Gastrocnemius medialis (tissue), 4 donors: ENCODE data around the gene PRKD1. TPM values are rescaled to one million over a fixed set of nuclear protein-coding genes. Genes with fewer than 3 reads are reported as not detected.

ENCODE experiments used
- ATAC-seq, 2 donors: fragments of 150-250 bp; one replicate each; pipeline ENCODE4 v1.9.1; 2016
- DNase-seq, 2 donors: peaks; one replicate each; pipeline ENCODE4 v3.0.0-alpha.2; 2019
- H3K27ac ChIP-seq, 4 donors: fragments of 200-600 bp; sonication (generic); 1 replicate in 1 of 4; 2 replicates in 3 of 4; pipeline ENCODE4 v1.5.1; 2016 to 2018; ENCODE audit warnings: mild to moderate bottlenecking in 2 of 4, moderate library complexity in 1 of 4
- H3K27me3 ChIP-seq, 3 donors: fragments of 200-600 bp; sonication (generic) in 2 of 3; 1 replicate in 1 of 3; 2 replicates in 2 of 3; pipeline versions ENCODE4 v1.5.1 to v1.6.0; 2016 to 2019; ENCODE audit warnings: mild to moderate bottlenecking in 1 of 3, moderate library complexity in 1 of 3
- H3K36me3 ChIP-seq, 2 donors: fragments of 200-600 bp; sonication (generic) in 1 of 2; one replicate each; pipeline ENCODE4 v1.5.1; 2017 to 2018
- H3K4me1 ChIP-seq, 2 donors: fragments of 200-600 bp; sonication (generic) in 1 of 2; one replicate each; pipeline ENCODE4 v1.5.1; 2016 to 2017; ENCODE audit warnings: mild to moderate bottlenecking in 2 of 2
- H3K4me3 ChIP-seq, 4 donors: fragments of 200-600 bp; sonication (generic) in 3 of 4; 1 replicate in 1 of 4; 2 replicates in 3 of 4; pipeline ENCODE4 v1.5.1; 2016 to 2019; ENCODE audit warnings: mild to moderate bottlenecking in 2 of 4
- H3K9me3 ChIP-seq, 3 donors: fragments of 200-600 bp; sonication (generic) in 2 of 3; 1 replicate in 1 of 3; 2 replicates in 2 of 3; pipeline ENCODE4 v1.5.1; 2016 to 2019
- POLR2A ChIP-seq, 2 donors: fragments of 450-650 bp; IDR thresholded peaks; one replicate each; pipeline ENCODE4 v1.6.1; 2017; ENCODE audit warnings: antibody characterized with exemption in 2 of 2, mild to moderate bottlenecking in 2 of 2, moderate library complexity in 2 of 2
- in situ Hi-C, 4 donors: fragments of 200-750 bp; cut with MboI; loops; one replicate each; pipeline versions ENCODE4 v1.15.0 to v1.8.0; 2017; ENCODE audit warnings: low sequenced_read_pairs in 4 of 4
- intact Hi-C: fragments of 100-400 bp; cut with DNase I; formaldehyde crosslinking; loops from one replicate; pipeline ENCODE4 v1.15.1; 2023; ENCODE audit warnings: low total_unique reads
- total RNA-seq, 4 donors: library from RNA; depleted of rRNA; stranded (reverse); fragments of >200 nt; gene quantifications; one replicate each; pipeline versions ENCODE4 v1.1.0 to v1.2.3, GENCODE V29; 2016
- TF ChIP-seq, protein P1 (sequence below), 5 experiments: fragments of 450-650 bp in 3 of 5; fragments of 200-600 bp in 2 of 5; sonication (generic) in 2 of 5; IDR thresholded peaks in 4 of 5; conservative IDR thresholded peaks in 1 of 5; 1 replicate in 4 of 5; 2 replicates in 1 of 5; pipeline ENCODE4 v1.5.1; 2016 to 2019; ENCODE audit warnings: antibody characterized with exemption in 5 of 5, mild to moderate bottlenecking in 3 of 5, moderate library complexity in 3 of 5

Gene PRKD1
- total RNA-seq, 4 donors from 2014 or later: 1.5 to 4.1 (median 1.7) TPM

DNA sequence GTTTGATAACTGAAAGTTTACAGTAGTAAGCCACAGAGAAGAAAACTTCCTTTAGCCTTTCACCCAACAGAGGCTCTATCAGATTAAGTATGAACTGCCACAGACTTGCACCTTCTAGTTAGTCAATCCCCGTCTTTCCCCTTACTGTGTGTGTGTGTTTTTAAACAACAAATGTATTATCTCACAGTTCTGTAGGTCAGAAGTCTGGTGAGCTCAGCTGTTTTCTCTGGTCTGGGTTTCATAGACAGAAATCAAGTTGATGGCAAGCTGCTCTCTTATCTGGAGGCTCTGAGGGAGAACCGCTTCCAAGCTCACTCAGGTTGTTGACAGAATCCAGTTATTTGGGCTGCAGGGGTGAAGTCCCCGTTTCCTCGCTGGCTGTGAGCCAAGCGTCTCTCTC is 320.5 kb downstream of the PRKD1 start:
- in situ Hi-C loops: no loop called here

DNA sequence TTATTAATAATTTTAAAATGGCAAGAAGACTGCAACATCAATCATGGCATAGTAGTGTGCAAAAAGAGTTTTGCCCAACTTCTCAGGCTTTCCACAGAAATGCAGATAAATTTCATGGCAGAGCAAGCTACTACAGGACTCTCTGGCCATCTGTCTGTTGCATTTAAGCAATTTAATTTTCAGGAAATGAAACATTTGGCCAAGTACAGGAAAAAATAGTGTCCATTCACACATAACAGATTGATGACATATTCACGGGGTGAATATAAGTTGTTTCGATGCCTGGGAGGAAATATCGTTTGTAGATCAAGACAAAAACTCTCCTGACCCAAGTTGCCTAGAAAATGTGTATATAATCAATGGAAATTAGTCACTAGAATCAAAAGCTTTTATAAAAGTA is 324.0 kb downstream of the PRKD1 start:
- DNase-seq (no peak), ATAC-seq (no peak)
- Histone ChIP-seq H3K27ac (no peak overlapping the region), H3K9me3 (no peaks in the 10 kb centered on the region), H3K4me3 (no peak overlapping the region), H3K4me1 (no peaks in the 10 kb centered on the region), H3K27me3 (no peaks in the 10 kb centered on the region), H3K36me3 (no peaks in the 10 kb centered on the region)
- intact Hi-C loops: no loop called here
- no peak for TF ChIP-seq POLR2A (IDR thresholded peaks at IDR 0.05)
- TF ChIP-seq, protein P1, sequence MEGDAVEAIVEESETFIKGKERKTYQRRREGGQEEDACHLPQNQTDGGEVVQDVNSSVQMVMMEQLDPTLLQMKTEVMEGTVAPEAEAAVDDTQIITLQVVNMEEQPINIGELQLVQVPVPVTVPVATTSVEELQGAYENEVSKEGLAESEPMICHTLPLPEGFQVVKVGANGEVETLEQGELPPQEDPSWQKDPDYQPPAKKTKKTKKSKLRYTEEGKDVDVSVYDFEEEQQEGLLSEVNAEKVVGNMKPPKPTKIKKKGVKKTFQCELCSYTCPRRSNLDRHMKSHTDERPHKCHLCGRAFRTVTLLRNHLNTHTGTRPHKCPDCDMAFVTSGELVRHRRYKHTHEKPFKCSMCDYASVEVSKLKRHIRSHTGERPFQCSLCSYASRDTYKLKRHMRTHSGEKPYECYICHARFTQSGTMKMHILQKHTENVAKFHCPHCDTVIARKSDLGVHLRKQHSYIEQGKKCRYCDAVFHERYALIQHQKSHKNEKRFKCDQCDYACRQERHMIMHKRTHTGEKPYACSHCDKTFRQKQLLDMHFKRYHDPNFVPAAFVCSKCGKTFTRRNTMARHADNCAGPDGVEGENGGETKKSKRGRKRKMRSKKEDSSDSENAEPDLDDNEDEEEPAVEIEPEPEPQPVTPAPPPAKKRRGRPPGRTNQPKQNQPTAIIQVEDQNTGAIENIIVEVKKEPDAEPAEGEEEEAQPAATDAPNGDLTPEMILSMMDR (IDR thresholded peaks at IDR 0.05 in 4 of 5, conservative IDR thresholded peaks at IDR 0.05 in 1 of 5): no peak
- in situ Hi-C loops: no loop called here

More for the DNA sequence above, 320.5 kb downstream of the PRKD1 start:
- Histone ChIP-seq H3K4me1 (no peaks in the 10 kb centered on the region), H3K4me3 (no peak overlapping the region), H3K36me3 (no peaks in the 10 kb centered on the region), H3K27me3 (no peaks in the 10 kb centered on the region), H3K27ac (no peak overlapping the region), H3K9me3 (no peaks in the 10 kb centered on the region)
- no peak for TF ChIP-seq POLR2A (IDR thresholded peaks at IDR 0.05)
- TF ChIP-seq, protein P1 (IDR thresholded peaks at IDR 0.05 in 4 of 5, conservative IDR thresholded peaks at IDR 0.05 in 1 of 5): no peak
- no peak for DNase-seq
- intact Hi-C loops: no loop called here
- ATAC-seq: no peak

DNA sequence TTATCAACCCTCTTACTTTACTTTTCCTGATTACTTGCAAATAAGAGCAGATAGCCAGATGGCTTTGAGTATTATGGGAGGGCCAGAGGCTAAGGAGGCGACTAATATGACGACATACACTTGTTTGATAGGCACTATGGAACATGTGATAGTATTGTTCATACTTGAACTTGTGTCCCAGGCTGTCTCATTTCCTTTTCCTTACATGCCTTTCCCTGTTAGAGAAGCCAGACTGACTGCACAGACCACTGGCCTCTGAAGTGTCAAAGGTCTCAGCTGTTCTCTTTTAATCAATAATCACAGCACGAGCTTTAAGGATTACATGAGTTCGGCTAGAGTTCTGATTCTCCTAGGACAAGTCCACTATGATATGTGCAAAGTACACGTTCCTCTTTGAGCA is 326.0 kb downstream of the PRKD1 start:
- no peaks in the 10 kb centered on the region for H3K27me3 ChIP-seq
- no peak for TF ChIP-seq POLR2A (IDR thresholded peaks at IDR 0.05)
- TF ChIP-seq, protein P1 (IDR thresholded peaks at IDR 0.05 in 4 of 5, conservative IDR thresholded peaks at IDR 0.05 in 1 of 5): no peak
- no peak overlapping the region for H3K4me3 ChIP-seq
- no peak overlapping the region for H3K27ac ChIP-seq
- ATAC-seq (no peak), DNase-seq (no peak)
- no peaks in the 10 kb centered on the region for H3K4me1 ChIP-seq
- intact Hi-C loops (no loop called here), in situ Hi-C loops (no loop called here)
- H3K36me3 ChIP-seq: no peaks in the 10 kb centered on the region
- H3K9me3 ChIP-seq: no peaks in the 10 kb centered on the region

- in situ Hi-C loops (no loop called here), intact Hi-C loops (no loop called here)
- TF ChIP-seq POLR2A (IDR thresholded peaks at IDR 0.05): no peak
- TF ChIP-seq, protein P1 (IDR thresholded peaks at IDR 0.05 in 4 of 5, conservative IDR thresholded peaks at IDR 0.05 in 1 of 5): no peak
- Histone ChIP-seq H3K9me3 (no peaks in the 10 kb centered on the region), H3K4me1 (peaks cover 6 to 7% of the 10 kb centered on the region in 2 donors), H3K36me3 (no peaks in the 10 kb centered on the region), H3K27ac (no peak overlapping the region), H3K27me3 (no peaks in the 10 kb centered on the region), H3K4me3 (no peak overlapping the region)
- no peak for ATAC-seq
- DNase-seq: no peak
Observed at GRCh38 chr14:29587761-29588470, 339.7 kb downstream of the PRKD1 start.

- H3K36me3 ChIP-seq: no peaks in the 10 kb centered on the region
- H3K27ac ChIP-seq: no peak overlapping the region
- ATAC-seq: no peak
- DNase-seq: no peak
- H3K9me3 ChIP-seq: no peaks in the 10 kb centered on the region
- H3K4me3 ChIP-seq: no peak overlapping the region
- H3K4me1 ChIP-seq: peaks cover 6 to 7% of the 10 kb centered on the region in 2 donors
- intact Hi-C loops (no loop called here), in situ Hi-C loops (no loop called here)
- TF ChIP-seq POLR2A (IDR thresholded peaks at IDR 0.05): no peak
- TF ChIP-seq, protein P1 (IDR thresholded peaks at IDR 0.05 in 4 of 5, conservative IDR thresholded peaks at IDR 0.05 in 1 of 5): no peak
- no peaks in the 10 kb centered on the region for H3K27me3 ChIP-seq
Observed at GRCh38 chr14:29587046-29587445, 340.6 kb downstream of the PRKD1 start.
